Activated T-cell treated with anti-CD3 and anti-CD28 coated beads, Interleukin-2, amount 50 U/mL, for 48 hours (primary cell): ENCODE measurements around the gene OR2AG1.

Experiments used
- DNase-seq, 2 experiments: peaks; one replicate each; pipeline ENCODE4 v3.0.0-alpha.2; 2020

OR2AG1 gene, protein sequence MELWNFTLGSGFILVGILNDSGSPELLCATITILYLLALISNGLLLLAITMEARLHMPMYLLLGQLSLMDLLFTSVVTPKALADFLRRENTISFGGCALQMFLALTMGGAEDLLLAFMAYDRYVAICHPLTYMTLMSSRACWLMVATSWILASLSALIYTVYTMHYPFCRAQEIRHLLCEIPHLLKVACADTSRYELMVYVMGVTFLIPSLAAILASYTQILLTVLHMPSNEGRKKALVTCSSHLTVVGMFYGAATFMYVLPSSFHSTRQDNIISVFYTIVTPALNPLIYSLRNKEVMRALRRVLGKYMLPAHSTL

DNA sequence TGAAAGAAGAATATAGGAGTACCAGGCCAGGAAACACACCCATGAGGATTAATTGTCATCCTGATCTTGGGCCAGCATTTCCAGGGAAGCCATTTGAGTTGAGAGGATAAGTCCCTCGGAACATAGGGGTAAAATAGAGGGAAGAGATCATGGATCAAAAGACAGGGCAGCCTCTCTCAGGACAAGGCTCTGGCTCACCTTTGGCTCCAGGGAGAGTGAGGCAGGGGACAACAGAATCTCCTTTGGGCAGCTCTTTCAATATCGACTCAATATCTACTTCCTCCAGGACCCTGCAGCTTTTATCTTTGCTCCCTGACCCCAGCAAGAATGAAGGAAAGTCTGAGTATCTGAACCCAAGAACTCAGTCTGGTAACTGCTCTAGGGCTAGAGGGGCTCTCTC is at the start of gene OR2AG1:
Gene OR2AG1 (plus strand): TSS at position 301 of the 400 bp plus-strand sequence. CDS start 2,018 bp downstream, outside the sequence.
- no peak for DNase-seq

DNA sequence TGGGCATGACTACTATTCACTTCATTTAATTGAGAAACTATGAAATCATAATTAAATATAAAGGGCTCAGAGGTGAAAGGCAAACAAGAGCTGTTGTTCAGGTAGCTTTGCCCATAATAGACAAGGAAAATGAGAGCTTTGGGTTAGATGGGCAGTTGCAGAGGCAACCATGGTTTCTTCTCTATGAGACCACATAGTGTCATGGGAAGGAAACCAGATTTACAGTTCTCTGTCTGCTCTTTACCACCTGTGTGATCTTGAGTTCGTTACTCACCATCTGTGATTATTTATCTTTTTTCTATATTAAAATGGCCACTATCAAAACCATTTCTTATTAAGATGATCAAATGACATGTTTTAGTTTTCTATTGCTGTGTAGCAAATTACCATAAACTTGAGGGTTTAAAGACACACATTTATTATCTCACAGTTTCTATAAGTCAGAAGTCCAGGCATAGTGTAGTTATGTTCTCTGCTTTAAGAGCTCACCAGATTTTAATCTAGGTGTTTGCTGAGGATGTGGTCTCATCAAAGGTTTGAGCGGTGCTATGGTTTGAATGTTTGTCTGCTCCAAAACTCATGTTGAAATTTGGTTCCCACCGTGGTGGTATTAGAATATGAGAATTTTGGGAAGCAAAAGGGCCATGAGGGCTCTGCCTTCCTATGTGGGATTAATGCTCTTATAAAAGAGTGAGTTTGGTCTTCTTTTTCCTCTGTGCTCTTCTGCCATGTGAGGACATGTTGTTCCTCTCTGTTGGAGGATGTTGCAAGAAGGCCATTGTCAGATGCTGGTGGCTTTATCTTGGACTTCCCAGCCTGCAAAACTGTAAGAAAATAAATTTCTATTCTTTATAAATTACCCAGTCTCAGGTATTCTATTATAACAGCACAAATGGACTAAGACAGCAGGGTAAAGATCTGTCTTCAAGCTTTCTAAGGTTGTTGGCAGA is 49.2 kb upstream of the OR2AG1 start:
- DNase-seq = no peak

GRCh38 chr11:6734616-6735015 is 48.2 kb upstream of the OR2AG1 start:
- DNase-seq = no peak

- no peak for DNase-seq
Measured at GRCh38 chr11:6735306-6735705, 47.5 kb upstream of the OR2AG1 start.

DNA sequence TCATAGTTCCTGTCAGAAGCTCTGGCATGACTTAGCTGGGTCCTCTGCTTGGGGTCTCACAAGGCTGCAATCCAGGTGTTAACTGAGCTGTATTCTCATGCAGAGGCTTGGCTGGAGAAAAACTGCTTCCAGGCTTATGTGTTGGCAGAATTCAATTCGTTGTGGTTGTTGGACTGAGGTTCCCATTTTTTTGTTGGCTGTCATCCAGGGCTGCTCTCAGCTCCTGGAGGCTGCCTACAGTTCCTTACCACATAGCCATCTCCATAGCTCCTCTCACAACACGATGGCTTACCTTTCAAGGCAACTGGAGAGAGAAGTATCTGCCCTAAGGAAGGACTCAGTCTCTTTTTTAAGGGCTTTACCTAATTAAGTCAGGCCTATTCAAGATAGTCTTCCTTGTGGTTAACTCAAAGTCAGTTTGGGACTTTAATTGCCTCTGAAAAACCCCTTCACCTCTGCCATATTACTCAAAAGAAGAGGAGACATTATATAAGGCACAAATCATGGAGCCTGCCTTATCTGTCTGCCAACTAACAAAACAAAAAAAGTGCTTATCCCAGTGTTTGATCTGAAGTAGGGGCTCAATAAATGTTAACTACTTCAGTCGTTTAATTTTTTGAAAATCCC is 46.2 kb upstream of the OR2AG1 start:
- no peak for DNase-seq

DNA sequence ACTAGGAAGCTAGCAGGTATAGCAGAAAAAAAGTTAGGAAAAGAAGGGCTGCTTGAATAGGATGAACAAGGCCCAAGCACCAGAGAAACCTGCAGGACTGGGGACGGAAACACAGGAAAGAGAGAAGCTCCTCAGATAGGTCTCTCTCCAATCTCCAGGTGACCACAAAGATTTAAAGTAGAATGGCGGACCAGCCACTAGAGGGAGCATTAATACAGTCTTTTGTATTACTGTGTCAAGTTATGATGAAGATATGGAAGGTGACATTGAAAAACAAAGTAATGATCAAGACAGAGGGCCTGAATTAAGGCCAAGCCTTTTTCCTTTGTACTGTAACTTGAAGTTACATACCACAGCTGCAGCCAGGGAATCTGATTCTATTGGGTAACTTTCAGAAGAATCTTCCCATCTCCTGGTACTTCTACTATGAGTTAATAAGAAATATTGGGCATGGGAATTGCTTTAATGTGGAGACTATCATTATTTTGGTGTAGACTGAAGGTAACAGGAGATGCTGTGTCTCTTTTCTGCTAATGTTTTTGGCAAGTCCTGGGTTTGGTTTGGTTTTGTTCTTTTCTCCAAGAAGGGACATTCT is 44.9 kb upstream of the OR2AG1 start:
- DNase-seq = peak; percentile 65 to 68

- DNase-seq = no peak
Measured at GRCh38 chr11:6738590-6738989, 44.2 kb upstream of the OR2AG1 start.

- peak; percentile 52 to 56 for DNase-seq
Measured at GRCh38 chr11:6742260-6742659, 40.6 kb upstream of the OR2AG1 start.

DNA sequence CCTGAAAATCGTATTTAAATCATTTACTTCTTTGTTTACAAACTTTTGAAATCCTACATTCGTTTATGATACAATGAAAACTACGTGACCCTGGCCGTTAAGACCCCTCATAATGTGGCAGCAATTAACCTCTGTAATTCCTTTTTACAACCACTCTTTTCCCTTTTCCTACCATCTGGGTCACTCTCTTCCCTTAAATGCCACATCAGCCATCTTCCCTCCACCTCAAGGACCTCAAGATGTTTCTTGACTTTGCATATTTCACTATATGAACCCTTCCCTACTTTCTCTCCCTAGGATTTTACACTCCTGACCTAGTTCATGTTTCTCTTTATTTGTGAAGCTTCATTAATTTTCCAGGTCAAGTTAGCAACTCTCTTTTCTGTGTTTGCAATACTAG is 37.8 kb upstream of the OR2AG1 start:
- no peak for DNase-seq

DNA sequence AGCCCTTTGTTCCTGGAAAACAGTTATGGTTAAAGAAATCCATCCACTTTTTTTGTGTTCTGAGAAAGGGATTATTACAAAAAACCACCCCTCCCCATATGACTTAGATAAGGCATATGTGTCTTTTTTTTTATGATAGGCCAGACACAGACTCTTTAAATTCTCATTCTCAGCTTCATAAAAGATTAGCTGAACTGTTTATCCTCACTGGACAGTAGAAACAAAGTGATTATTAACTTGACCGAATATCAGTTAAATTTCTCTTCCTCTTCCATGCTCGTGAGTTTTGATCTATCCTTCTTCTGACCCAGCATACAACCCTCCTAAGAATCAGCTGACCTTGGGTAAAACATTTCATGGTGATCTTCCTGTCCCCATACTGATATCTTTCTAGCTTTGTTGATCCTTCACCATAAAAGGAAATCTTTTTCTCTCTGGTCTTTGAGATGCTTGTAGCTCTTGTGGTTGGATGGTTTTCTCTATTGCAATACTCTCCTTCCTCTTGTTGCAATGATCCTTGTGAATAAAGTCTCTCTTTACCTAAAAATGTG is 37.3 kb upstream of the OR2AG1 start:
- no peak for DNase-seq

- DNase-seq = peak; percentile 53 to 59
Measured at GRCh38 chr11:6746086-6746618, 36.7 kb upstream of the OR2AG1 start.

- no peak for DNase-seq
Measured at GRCh38 chr11:6746626-6747025, 36.2 kb upstream of the OR2AG1 start.

DNA sequence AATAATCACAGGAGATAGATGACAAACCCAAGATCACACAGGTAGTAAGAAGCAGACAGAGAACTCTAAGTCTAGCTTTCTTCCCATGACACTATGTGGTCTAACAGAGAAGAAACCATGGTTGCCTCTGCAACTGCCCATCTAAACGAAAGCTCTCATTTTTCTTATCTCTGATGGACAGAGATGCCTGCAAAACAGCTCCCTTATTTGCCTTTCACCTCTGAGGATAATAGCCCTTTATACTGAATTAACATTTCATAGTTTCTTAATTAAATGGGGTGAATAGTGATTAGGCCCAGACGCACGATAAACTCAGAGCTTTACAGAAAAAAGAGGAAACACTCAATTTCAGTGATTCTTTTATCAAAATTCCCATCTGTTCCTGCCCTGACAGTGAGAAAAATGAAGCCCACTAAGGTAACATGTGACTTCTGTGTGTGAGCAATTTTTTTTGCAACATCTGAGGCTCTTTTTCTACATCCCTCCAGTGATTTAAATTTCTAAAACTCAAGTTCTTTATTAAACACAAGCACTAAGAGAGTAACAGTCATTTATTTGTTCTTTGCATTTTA is 35.6 kb upstream of the OR2AG1 start:
- DNase-seq = no peak

- DNase-seq = peak; percentile 41 to 44
Measured at GRCh38 chr11:6755303-6755952, 27.4 kb upstream of the OR2AG1 start.

- no peak for DNase-seq
Measured at GRCh38 chr11:6755953-6756347, 26.9 kb upstream of the OR2AG1 start.

DNA sequence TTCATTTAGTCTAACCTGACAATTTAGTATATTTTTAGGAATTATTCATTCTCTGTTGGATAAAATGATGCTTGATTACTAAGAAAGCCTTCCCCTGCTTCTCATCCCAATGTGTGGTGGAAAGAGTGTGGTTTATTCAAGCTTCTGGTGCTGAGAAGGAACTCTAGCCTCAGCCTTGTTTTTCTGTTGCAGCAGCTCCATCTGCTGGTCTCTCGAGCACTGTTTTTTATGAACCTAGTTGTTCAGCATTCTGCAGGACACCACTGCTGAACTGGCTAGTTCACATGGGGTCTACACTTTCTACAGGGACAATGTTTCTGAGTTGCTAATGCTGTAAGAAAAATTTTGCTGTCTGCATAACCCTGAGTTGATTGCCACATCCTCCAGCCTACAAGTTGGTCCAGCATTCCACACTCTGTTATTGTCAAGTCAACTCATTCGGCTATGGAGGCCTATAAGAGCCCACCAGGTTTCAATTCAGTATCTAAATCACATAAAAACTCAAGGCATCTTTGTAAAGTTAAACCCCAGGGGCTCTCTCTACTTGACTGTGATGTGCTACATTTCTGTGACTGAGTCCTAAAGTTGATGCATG is 25.4 kb upstream of the OR2AG1 start:
- peak; percentile 57 to 67 for DNase-seq

DNA sequence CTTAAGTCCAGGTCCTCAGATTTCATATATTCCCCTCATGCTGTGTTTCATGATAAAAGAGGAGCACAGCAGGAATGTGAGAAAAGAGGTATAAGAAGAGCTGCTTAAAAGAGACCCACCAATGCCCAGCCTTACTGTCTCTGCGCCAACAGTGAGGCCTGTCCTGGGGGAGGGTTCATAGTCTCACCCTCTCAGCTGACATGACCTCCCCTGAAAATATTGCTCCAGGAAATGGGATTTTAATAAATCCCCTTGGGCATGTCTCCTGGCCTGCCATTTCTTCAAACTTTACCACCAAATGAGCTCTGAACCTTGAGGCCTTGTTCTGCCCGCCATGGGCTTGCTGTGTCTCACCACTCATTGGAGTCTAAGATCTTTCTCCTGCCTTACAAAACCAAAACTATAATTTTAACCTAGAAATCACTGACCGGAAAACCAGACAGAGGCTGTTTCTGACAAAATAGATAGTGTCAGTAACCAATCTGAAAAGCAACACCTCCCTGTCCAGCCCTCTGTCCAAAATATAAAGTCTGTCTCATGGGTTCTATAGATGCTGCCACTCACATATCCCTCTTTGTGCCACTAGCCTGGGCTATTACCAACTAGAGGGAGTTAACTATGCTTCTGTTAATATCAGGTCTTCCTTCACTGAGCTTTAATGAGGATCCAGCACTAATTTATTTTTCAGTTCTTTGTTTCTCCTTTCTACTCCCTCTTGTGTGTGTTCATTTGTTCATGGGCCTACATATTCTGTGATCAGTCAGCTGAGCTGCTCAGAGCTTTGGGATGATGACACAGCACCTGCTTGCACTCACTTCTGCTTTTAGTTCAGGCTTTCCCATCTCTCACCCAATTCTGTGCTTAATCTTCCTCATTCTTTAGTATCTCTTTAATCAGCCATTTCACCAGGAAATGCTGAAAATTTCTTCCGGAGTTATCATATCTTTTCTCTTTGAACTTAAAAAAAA is 10.6 kb upstream of the OR2AG1 start, which contains the start of gene OR2AG2:
Gene OR2AG2 (minus strand): TSS at position 51 of the 968 bp plus-strand sequence. CDS start 3,019 bp downstream, outside the sequence.
- no peak for DNase-seq

- no peak for DNase-seq
Measured at GRCh38 chr11:6778518-6778917, 4.3 kb upstream of the OR2AG1 start.

GRCh38 chr11:6780829-6781228 is 2.0 kb upstream of the OR2AG1 start:
- DNase-seq = no peak

DNA sequence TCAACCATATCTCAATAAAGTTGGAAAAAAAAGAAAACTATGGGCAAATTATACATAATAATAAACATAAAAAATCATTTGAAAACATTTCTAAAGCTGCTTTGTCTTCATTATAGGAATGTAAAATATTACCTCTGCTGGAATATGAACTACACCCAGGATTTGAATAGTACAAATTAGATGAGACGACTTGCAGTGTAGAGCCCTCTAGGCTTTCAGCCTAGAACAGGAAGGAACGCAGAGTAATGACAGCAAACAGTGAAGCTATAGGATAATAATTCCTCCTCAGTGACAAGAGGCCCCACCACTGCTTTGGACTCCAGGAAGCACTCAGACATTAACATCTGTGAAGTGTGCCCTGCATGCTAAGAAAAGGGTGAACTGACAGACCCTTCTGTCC is 7.7 kb downstream of the OR2AG1 start:
- DNase-seq = no peak
